Measurements from ENCODE around the gene MED27. TPM values are rescaled to one million over a fixed set of nuclear protein-coding genes. Genes with fewer than 3 reads are reported as not detected.
A peak's percentile ranks its signal among the peaks of the same experiment; 100 is the strongest.

MED27 gene
- total RNA-seq, 1 experiment from 2014 or later = 38.4 TPM

GRCh38 chr9:131892162-131892707, 187.4 kb downstream of the MED27 start:
- no peaks in the 10 kb centered on the region for H4K20me1 ChIP-seq (ENCODE audit: low read length)
- no peak overlapping the region for H3K27ac ChIP-seq (ENCODE audit: low read length)
- intact Hi-C loops (cut with micrococcal nuclease) = no loop called here
- DNase-seq = peak; percentile 22
- H3K4me2 ChIP-seq (ENCODE audit: low read length) = no peak overlapping the region
- ATAC-seq = peak; percentile 42; the same call in 1 of the 2 replicates
- H3K9me3 ChIP-seq (ENCODE audit: low read length) = no peaks in the 10 kb centered on the region
- H3K27me3 ChIP-seq (ENCODE audit: low read length) = no peaks in the 10 kb centered on the region
- BruUV-seq (replicated peaks) = no TSS peak
- no peaks in the 10 kb centered on the region for H3K36me3 ChIP-seq (ENCODE audit: low read depth, low read length)
- CTCF ChIA-PET = no interaction called here
- no peak overlapping the region for H3K4me3 ChIP-seq (ENCODE audit: low read length)
- no peaks in the 10 kb centered on the region for H3K79me2 ChIP-seq (ENCODE audit: low read length)
- H3K9me2 ChIP-seq (replicated peaks; ENCODE audit: low read length) = no peaks in the 10 kb centered on the region
- H2AFZ ChIP-seq (ENCODE audit: low read length) = no peak overlapping the region
- POLR2A ChIA-PET (ENCODE audit: unreplicated experiment) = no interaction called here
- 0 out of 2 replicates have a peak, but pooled peaks cover 5% of the 10 kb centered on the region for H3K4me1 ChIP-seq (ENCODE audit: insufficient read depth, low read length)
- TF ChIP-seq EZH2phosphoT487 (IDR thresholded peaks at IDR 0.05; ENCODE audit: borderline replicate concordance, low read length) = no peak
- TF ChIP-seq, protein P1, sequence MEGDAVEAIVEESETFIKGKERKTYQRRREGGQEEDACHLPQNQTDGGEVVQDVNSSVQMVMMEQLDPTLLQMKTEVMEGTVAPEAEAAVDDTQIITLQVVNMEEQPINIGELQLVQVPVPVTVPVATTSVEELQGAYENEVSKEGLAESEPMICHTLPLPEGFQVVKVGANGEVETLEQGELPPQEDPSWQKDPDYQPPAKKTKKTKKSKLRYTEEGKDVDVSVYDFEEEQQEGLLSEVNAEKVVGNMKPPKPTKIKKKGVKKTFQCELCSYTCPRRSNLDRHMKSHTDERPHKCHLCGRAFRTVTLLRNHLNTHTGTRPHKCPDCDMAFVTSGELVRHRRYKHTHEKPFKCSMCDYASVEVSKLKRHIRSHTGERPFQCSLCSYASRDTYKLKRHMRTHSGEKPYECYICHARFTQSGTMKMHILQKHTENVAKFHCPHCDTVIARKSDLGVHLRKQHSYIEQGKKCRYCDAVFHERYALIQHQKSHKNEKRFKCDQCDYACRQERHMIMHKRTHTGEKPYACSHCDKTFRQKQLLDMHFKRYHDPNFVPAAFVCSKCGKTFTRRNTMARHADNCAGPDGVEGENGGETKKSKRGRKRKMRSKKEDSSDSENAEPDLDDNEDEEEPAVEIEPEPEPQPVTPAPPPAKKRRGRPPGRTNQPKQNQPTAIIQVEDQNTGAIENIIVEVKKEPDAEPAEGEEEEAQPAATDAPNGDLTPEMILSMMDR (conservative IDR thresholded peaks at IDR 0.05; ENCODE audit: low read depth, low read length) = no peak
- TF ChIP-seq EZH2 (IDR thresholded peaks at IDR 0.05; ENCODE audit: low read length, unreplicated experiment) = no peak
- H3F3A ChIP-seq (ENCODE audit: low read length, unreplicated experiment) = no peaks in the 10 kb centered on the region
- no peak overlapping the region for H3K9ac ChIP-seq (ENCODE audit: low read length)

DNA sequence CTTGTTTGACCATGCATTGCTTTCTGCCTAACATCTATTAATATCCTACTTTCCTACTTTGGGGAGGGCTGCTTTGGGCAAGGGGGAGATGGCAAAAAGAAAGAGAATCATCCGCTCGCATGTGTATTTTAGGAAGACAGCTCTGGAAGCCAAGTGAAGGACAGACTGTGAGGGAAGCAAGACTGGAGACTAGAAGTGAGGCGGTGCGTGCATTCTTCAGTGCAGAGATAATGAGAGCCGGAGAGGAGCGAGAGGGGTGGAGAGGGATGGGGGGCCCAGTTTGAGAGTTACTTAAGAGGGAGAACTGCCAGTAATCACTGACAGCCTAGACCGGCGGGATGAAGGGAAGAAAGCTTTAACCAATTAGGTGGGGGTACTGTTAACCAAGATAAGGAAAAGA, 188.1 kb downstream of the MED27 start:
- Histone ChIP-seq H3K36me3 (ENCODE audit: low read depth, low read length) (no peaks in the 10 kb centered on the region), H4K20me1 (ENCODE audit: low read length) (no peaks in the 10 kb centered on the region), H3K4me3 (ENCODE audit: low read length) (no peak overlapping the region), H3K4me2 (ENCODE audit: low read length) (no peak overlapping the region), H2AFZ (ENCODE audit: low read length) (no peak overlapping the region), H3K9me3 (ENCODE audit: low read length) (no peaks in the 10 kb centered on the region), H3K27ac (ENCODE audit: low read length) (no peak overlapping the region), H3F3A (ENCODE audit: low read length, unreplicated experiment) (no peaks in the 10 kb centered on the region), H3K9ac (ENCODE audit: low read length) (no peak overlapping the region), H3K9me2 (replicated peaks; ENCODE audit: low read length) (no peaks in the 10 kb centered on the region), H3K27me3 (ENCODE audit: low read length) (no peaks in the 10 kb centered on the region), H3K79me2 (ENCODE audit: low read length) (no peaks in the 10 kb centered on the region), H3K4me1 (ENCODE audit: insufficient read depth, low read length) (0 out of 2 replicates have a peak, but pooled peaks cover 5% of the 10 kb centered on the region)
- TF ChIP-seq EZH2phosphoT487 (IDR thresholded peaks at IDR 0.05; ENCODE audit: borderline replicate concordance, low read length) (no peak), EZH2 (IDR thresholded peaks at IDR 0.05; ENCODE audit: low read length, unreplicated experiment) (no peak)
- TF ChIP-seq, protein P1 (conservative IDR thresholded peaks at IDR 0.05; ENCODE audit: low read depth, low read length) = no peak
- no TSS peak for BruUV-seq (replicated peaks)
- DNase-seq = no peak
- intact Hi-C loops (cut with micrococcal nuclease) = no loop called here
- no peak for ATAC-seq
- CTCF ChIA-PET = no interaction called here
- POLR2A ChIA-PET (ENCODE audit: unreplicated experiment) = no interaction called here

DNA sequence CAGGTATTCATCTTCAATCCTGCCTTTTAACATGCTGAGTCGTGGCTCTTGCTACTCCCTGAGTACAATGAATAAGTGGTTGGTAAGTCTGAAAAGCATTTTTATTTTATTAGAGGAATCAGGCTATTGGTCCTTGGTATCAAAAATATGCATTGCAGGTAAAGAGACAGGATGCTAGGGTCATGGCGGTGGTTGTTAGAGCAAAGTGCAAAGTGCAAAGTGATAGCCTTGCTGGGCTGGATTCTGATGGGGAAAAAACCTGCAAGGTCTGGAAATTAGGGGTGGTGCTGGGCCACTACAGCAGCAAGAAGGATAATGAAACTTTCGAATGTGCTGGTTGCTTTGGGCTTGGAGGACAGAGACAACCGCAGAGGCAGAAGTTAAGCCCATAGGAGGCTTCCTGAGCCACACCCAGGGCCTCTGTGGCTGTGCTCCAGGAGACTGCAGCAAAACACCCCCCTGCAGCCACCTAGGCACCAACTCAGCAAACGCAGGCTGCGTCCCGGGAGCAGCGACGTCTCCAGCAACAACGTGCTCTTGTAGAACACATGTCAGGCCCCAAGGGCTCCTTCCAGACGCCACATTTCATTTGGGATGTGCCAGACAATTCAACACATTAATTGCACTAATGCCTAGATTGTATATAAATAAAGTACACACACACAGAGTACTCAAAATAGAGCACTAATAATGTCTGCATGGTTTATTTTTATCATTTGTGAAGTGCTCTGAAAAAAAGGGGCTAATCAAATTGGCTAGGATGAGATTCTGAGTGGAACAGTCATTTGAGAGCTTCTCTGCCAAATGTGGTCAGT, 190.0 kb downstream of the MED27 start:
- H3K4me1 ChIP-seq (ENCODE audit: insufficient read depth, low read length) = 0 out of 2 replicates have a peak, but pooled peaks cover 5% of the 10 kb centered on the region
- ChIA-PET POLR2A (ENCODE audit: unreplicated experiment) (no interaction called here), CTCF (no interaction called here)
- no peak overlapping the region for H3K9ac ChIP-seq (ENCODE audit: low read length)
- no peak for DNase-seq
- H3K79me2 ChIP-seq (ENCODE audit: low read length) = no peaks in the 10 kb centered on the region
- no peaks in the 10 kb centered on the region for H3K27me3 ChIP-seq (ENCODE audit: low read length)
- H3K4me2 ChIP-seq (ENCODE audit: low read length) = no peak overlapping the region
- H2AFZ ChIP-seq (ENCODE audit: low read length) = no peak overlapping the region
- no peak overlapping the region for H3K27ac ChIP-seq (ENCODE audit: low read length)
- no peaks in the 10 kb centered on the region for H3F3A ChIP-seq (ENCODE audit: low read length, unreplicated experiment)
- TF ChIP-seq, protein P1 (conservative IDR thresholded peaks at IDR 0.05; ENCODE audit: low read depth, low read length) = no peak
- no peak for TF ChIP-seq EZH2phosphoT487 (IDR thresholded peaks at IDR 0.05; ENCODE audit: borderline replicate concordance, low read length)
- TF ChIP-seq EZH2 (IDR thresholded peaks at IDR 0.05; ENCODE audit: low read length, unreplicated experiment) = no peak
- intact Hi-C loops (cut with micrococcal nuclease) = no loop called here
- no peaks in the 10 kb centered on the region for H3K9me3 ChIP-seq (ENCODE audit: low read length)
- BruUV-seq (replicated peaks) = no TSS peak
- no peaks in the 10 kb centered on the region for H3K36me3 ChIP-seq (ENCODE audit: low read depth, low read length)
- no peaks in the 10 kb centered on the region for H4K20me1 ChIP-seq (ENCODE audit: low read length)
- no peak overlapping the region for H3K4me3 ChIP-seq (ENCODE audit: low read length)
- no peak for ATAC-seq
- no peaks in the 10 kb centered on the region for H3K9me2 ChIP-seq (replicated peaks; ENCODE audit: low read length)
